Panc1 (cell line): ENCODE data around the gene DACH1. TPM values are rescaled to one million over a fixed set of nuclear protein-coding genes. Genes with fewer than 3 reads are reported as not detected.

Experiments used
- ATAC-seq: fragments of 200-7000 bp; cut with Tn5 transposase; 2 replicates; pipeline ENCODE4 v1.9.1; 2020; ENCODE audit warnings: mild to moderate bottlenecking, moderate library complexity
- BruUV-seq: library from RNA; stranded (reverse); fragments of 400-500 nt; replicated peaks from 2 replicates; lab custom pipeline; 2021; lab: Mats Ljungman, UMichigan
- CTCF ChIA-PET: fragments of 300-600 bp; sonication (Branson Sonifier 250); formaldehyde crosslinking; loops from one replicate; lab custom pipeline; 2022; ENCODE audit warnings: antibody characterized with exemption; lab: Charles Lee
- POLR2A ChIA-PET: fragments of 300-600 bp; sonication (Branson Sonifier 250); formaldehyde crosslinking; loops from one replicate; lab custom pipeline; 2022; ENCODE audit warnings: antibody characterized with exemption; lab: Charles Lee
- DNase-seq: peaks from one replicate; pipeline ENCODE4 v3.0.0-alpha.2; 2010; ENCODE audit warnings: low read depth, low spot score
- H3K27ac ChIP-seq: 2 replicates; pipeline ENCODE4 v1.5.1; 2011; ENCODE audit warnings: mild to moderate bottlenecking, low read length, inconsistent platforms
- H3K27me3 ChIP-seq: fragments of 200-500 bp; sonication (Bioruptor generic); 2 replicates; pipeline ENCODE4 v1.6.0; 2014; ENCODE audit warnings: low read length, inconsistent platforms; ENCODE audit not compliant: control insufficient read depth, insufficient read depth
- H3K36me3 ChIP-seq: fragments of 200-500 bp; sonication (Bioruptor generic); 2 replicates; pipeline ENCODE4 v1.5.1; 2014; ENCODE audit warnings: inconsistent platforms, mild to moderate bottlenecking, low read length, moderate library complexity; ENCODE audit not compliant: control insufficient read depth, insufficient read depth
- H3K4me1 ChIP-seq: 2 replicates; pipeline ENCODE4 v1.5.1; 2011; ENCODE audit warnings: inconsistent platforms, mild to moderate bottlenecking, low read length, moderate library complexity; ENCODE audit not compliant: control insufficient read depth, insufficient read depth
- H3K4me3 ChIP-seq, 2 experiments: 2 replicates each; pipeline ENCODE4 v1.5.1; 2011 to 2012; ENCODE audit warnings: low read depth in 2 of 2, low read length in 2 of 2, mild to moderate bottlenecking in 2 of 2, inconsistent platforms in 1 of 2, moderate library complexity in 1 of 2
- H3K9me3 ChIP-seq: fragments of 200-500 bp; sonication (Bioruptor generic); 2 replicates; pipeline ENCODE4 v1.5.1; 2014; ENCODE audit warnings: low read depth, mild to moderate bottlenecking, inconsistent platforms, low read length, moderate library complexity; ENCODE audit not compliant: control insufficient read depth, insufficient read depth
- CTCF ChIP-seq: fragments of 450-650 bp; IDR thresholded peaks from 2 replicates; pipeline ENCODE4 v1.5.1; 2017; ENCODE audit warnings: mild to moderate bottlenecking
- POLR2AphosphoS5 ChIP-seq: IDR thresholded peaks from 2 replicates; pipeline ENCODE4 v1.6.1; 2012; ENCODE audit warnings: mild to moderate bottlenecking, low read depth, low read length, moderate library complexity
- REST ChIP-seq, 2 experiments: IDR thresholded peaks; 2 replicates each; pipeline ENCODE4 v1.6.1; 2011 to 2012; ENCODE audit warnings: low read depth in 2 of 2, control low read depth in 1 of 2, low read length in 1 of 2, mild to moderate bottlenecking in 1 of 2, moderate library complexity in 1 of 2; ENCODE audit not compliant: insufficient read depth in 1 of 2
- SIN3A ChIP-seq: IDR thresholded peaks from 2 replicates; pipeline ENCODE4 v1.6.1; 2012; ENCODE audit warnings: low read depth, mild to moderate bottlenecking, low read length, moderate library complexity, borderline replicate concordance; ENCODE audit not compliant: insufficient read depth
- TCF7L2 ChIP-seq: IDR thresholded peaks from 2 replicates; pipeline ENCODE4 v1.6.1; 2011; ENCODE audit warnings: mild to moderate bottlenecking, low read depth, low read length, inconsistent platforms
- in situ Hi-C: cut with HindIII; loops from 2 replicates; pipeline ENCODE4 v1.10.0; 2016; ENCODE audit warnings: low sequenced_read_pairs, low pct_unique_long_range_greater_than_20kb
- intact Hi-C: fragments of 100-400 bp; cut with micrococcal nuclease; formaldehyde crosslinking; loops from one replicate; pipeline ENCODE4 v1.10.0; 2022; ENCODE audit not compliant: unreplicated experiment
- total RNA-seq: library from RNA; stranded (reverse); gene quantifications from one replicate; pipeline ENCODE4 v1.2.1, GENCODE V29; 2021; ENCODE audit not compliant: unreplicated experiment

The DACH1 gene
- total RNA-seq, 1 experiment from 2014 or later, result 0.54 TPM

GRCh38 chr13:71877256-71877653, 10.3 kb upstream of the DACH1 start:
- Histone ChIP-seq H3K27me3 (no peaks in the 10 kb centered on the region), H3K4me3 (no peak overlapping the region), H3K27ac (no peak overlapping the region), H3K9me3 (no peaks in the 10 kb centered on the region), H3K4me1 (no peaks in the 10 kb centered on the region), H3K36me3 (no peaks in the 10 kb centered on the region)
- in situ Hi-C loops, result no loop called here
- ATAC-seq, result no peak
- intact Hi-C loops, result no loop called here
- TF ChIP-seq REST (IDR thresholded peaks at IDR 0.05; ENCODE audit: insufficient read depth in 1 of 2, low read depth in 2 of 2, low read length in 1 of 2) (no peak), POLR2AphosphoS5 (no peak), TCF7L2 (no peak), CTCF (no peak), SIN3A (no peak)
- ChIA-PET CTCF (no interaction called here), POLR2A (no interaction called here)
- DNase-seq, result no peak
- no TSS peak for BruUV-seq

GRCh38 chr13:71876648-71877255, 9.7 kb upstream of the DACH1 start:
- Histone ChIP-seq H3K36me3 (no peaks in the 10 kb centered on the region), H3K4me3 (no peak overlapping the region), H3K9me3 (no peaks in the 10 kb centered on the region), H3K27ac (no peak overlapping the region), H3K4me1 (no peaks in the 10 kb centered on the region), H3K27me3 (no peaks in the 10 kb centered on the region)
- TF ChIP-seq REST (IDR thresholded peaks at IDR 0.05; ENCODE audit: insufficient read depth in 1 of 2, low read depth in 2 of 2, low read length in 1 of 2) (no peak), TCF7L2 (no peak), CTCF (no peak)
- BruUV-seq, result no TSS peak
- ATAC-seq (no peak), DNase-seq (no peak)
- intact Hi-C loops (no loop called here), in situ Hi-C loops (no loop called here)
- POLR2A ChIA-PET, result no interaction called here
- CTCF ChIA-PET, result no interaction called here
